ENCODE data around the gene FAM20C. TPM values are rescaled to one million over a fixed set of nuclear protein-coding genes. Genes with fewer than 3 reads are reported as not detected.

Gene FAM20C
- total RNA-seq, 2 donors from 2014 or later, result 37.8 to 62.0 TPM

GRCh38 chr7:272631-273030, 80.3 kb downstream of the FAM20C start:
- Histone ChIP-seq H3K27ac (no peak overlapping the region), H3K4me1 (replicated peaks) (no peaks in the 10 kb centered on the region), H3K9me3 (no peaks in the 10 kb centered on the region), H3K4me3 (no peak overlapping the region), H3K27me3 (replicated peaks; ENCODE audit: insufficient read depth) (no peaks in the 10 kb centered on the region), H3K36me3 (no peaks in the 10 kb centered on the region)
- 84% methylated on average over 14 of the region's 14 CpGs for WGBS
- intact Hi-C loops (cut with DNase I), result no loop called here
- DNase-seq (ENCODE audit: low spot score), result no peak
- TF ChIP-seq, protein P1, sequence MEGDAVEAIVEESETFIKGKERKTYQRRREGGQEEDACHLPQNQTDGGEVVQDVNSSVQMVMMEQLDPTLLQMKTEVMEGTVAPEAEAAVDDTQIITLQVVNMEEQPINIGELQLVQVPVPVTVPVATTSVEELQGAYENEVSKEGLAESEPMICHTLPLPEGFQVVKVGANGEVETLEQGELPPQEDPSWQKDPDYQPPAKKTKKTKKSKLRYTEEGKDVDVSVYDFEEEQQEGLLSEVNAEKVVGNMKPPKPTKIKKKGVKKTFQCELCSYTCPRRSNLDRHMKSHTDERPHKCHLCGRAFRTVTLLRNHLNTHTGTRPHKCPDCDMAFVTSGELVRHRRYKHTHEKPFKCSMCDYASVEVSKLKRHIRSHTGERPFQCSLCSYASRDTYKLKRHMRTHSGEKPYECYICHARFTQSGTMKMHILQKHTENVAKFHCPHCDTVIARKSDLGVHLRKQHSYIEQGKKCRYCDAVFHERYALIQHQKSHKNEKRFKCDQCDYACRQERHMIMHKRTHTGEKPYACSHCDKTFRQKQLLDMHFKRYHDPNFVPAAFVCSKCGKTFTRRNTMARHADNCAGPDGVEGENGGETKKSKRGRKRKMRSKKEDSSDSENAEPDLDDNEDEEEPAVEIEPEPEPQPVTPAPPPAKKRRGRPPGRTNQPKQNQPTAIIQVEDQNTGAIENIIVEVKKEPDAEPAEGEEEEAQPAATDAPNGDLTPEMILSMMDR (IDR thresholded peaks at IDR 0.05), result no peak
- TF ChIP-seq POLR2AphosphoS5 (IDR thresholded peaks at IDR 0.05), result no peak
- TF ChIP-seq POLR2A (IDR thresholded peaks at IDR 0.05), result no peak

DNA sequence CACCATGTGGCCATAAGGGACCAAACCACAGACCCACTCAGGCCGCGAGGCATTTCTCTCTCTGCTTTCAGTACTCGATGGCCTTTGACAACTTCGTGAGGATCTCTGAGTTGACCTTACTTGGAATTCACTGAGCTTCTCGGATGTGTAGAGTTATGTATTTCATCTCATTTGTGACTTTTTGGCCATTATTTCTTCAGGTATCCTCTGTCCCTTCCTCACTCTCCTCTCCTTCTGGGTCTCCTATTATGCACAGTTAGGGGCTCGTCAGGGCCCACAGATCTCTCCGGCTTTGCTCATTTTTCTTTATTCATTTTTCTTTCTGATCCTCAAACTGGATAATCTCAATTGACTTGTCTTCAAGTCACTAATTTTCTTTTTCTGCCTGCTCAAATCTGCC, 81.0 kb downstream of the FAM20C start:
- 95% methylated on average over 7 of the region's 7 CpGs for WGBS
- Histone ChIP-seq H3K4me3 (no peak overlapping the region), H3K27ac (no peak overlapping the region), H3K36me3 (no peaks in the 10 kb centered on the region), H3K9me3 (no peaks in the 10 kb centered on the region), H3K27me3 (replicated peaks; ENCODE audit: insufficient read depth) (no peaks in the 10 kb centered on the region), H3K4me1 (replicated peaks) (no peaks in the 10 kb centered on the region)
- intact Hi-C loops (cut with DNase I), result no loop called here
- TF ChIP-seq POLR2AphosphoS5 (IDR thresholded peaks at IDR 0.05) (no peak), POLR2A (IDR thresholded peaks at IDR 0.05) (no peak)
- TF ChIP-seq, protein P1 (IDR thresholded peaks at IDR 0.05), result no peak
- DNase-seq (ENCODE audit: low spot score), result no peak

GRCh38 chr7:274266-274665, 81.9 kb downstream of the FAM20C start:
- H3K27ac ChIP-seq, result no peak overlapping the region
- no peak for DNase-seq (ENCODE audit: low spot score)
- intact Hi-C loops (cut with DNase I), result no loop called here
- 52% methylated on average over 2 of the region's 2 CpGs for whole genome bisulfite sequencing
- H3K36me3 ChIP-seq, result no peaks in the 10 kb centered on the region
- no peaks in the 10 kb centered on the region for H3K4me1 ChIP-seq (replicated peaks)
- no peak overlapping the region for H3K4me3 ChIP-seq
- H3K9me3 ChIP-seq, result no peaks in the 10 kb centered on the region
- no peaks in the 10 kb centered on the region for H3K27me3 ChIP-seq (replicated peaks; ENCODE audit: insufficient read depth)
- TF ChIP-seq, protein P1 (IDR thresholded peaks at IDR 0.05), result no peak
- TF ChIP-seq POLR2A (IDR thresholded peaks at IDR 0.05) (no peak), POLR2AphosphoS5 (IDR thresholded peaks at IDR 0.05) (no peak)

GRCh38 chr7:276230-276835, 84.0 kb downstream of the FAM20C start:
- Histone ChIP-seq H3K4me3 (no peak overlapping the region), H3K36me3 (no peaks in the 10 kb centered on the region), H3K9me3 (no peaks in the 10 kb centered on the region), H3K4me1 (replicated peaks) (no peaks in the 10 kb centered on the region), H3K27ac (no peak overlapping the region), H3K27me3 (replicated peaks; ENCODE audit: insufficient read depth) (no peaks in the 10 kb centered on the region)
- no peak for DNase-seq (ENCODE audit: low spot score)
- WGBS, result 74% methylated on average over 10 of the region's 10 CpGs
- intact Hi-C loops (cut with DNase I), result no loop called here
- TF ChIP-seq, protein P1 (IDR thresholded peaks at IDR 0.05), result no peak
- TF ChIP-seq POLR2A (IDR thresholded peaks at IDR 0.05), result no peak
- TF ChIP-seq POLR2AphosphoS5 (IDR thresholded peaks at IDR 0.05), result no peak

DNA sequence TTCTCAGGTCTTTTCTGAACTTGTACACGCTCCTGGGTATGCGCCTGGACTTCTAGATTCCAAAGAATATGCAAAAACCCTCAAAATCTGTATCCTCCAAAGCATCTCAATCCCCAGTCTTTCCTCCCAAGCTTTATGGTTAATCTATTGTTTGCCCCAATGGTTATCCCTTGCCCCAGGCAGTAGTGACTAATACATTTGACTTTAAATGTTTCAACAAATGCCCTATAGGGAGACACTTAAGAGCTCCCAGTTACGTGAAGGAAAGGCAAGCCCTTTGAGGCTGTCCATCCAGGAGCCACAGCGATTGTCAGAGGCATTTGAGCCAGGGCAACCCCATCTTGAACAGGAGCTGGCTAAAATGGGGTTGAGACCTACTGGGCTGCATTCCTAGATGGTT, 84.9 kb downstream of the FAM20C start:
- TF ChIP-seq POLR2A (IDR thresholded peaks at IDR 0.05), result no peak
- TF ChIP-seq, protein P1 (IDR thresholded peaks at IDR 0.05), result no peak
- TF ChIP-seq POLR2AphosphoS5 (IDR thresholded peaks at IDR 0.05), result no peak
- Histone ChIP-seq H3K4me3 (no peak overlapping the region), H3K9me3 (no peaks in the 10 kb centered on the region), H3K27me3 (replicated peaks; ENCODE audit: insufficient read depth) (no peaks in the 10 kb centered on the region), H3K36me3 (no peaks in the 10 kb centered on the region), H3K4me1 (replicated peaks) (no peaks in the 10 kb centered on the region), H3K27ac (no peak overlapping the region)
- intact Hi-C loops (cut with DNase I), result no loop called here
- DNase-seq (ENCODE audit: low spot score), result no peak
- WGBS, result 90% methylated on average over 4 of the region's 4 CpGs

All from prostate gland (tissue), 2 donors.